ENCODE data around the gene CLRN2. TPM values are rescaled to one million over a fixed set of nuclear protein-coding genes. Genes with fewer than 3 reads are reported as not detected.

CLRN2 gene
- total RNA-seq, 1 experiment from 2014 or later: not detected

DNA sequence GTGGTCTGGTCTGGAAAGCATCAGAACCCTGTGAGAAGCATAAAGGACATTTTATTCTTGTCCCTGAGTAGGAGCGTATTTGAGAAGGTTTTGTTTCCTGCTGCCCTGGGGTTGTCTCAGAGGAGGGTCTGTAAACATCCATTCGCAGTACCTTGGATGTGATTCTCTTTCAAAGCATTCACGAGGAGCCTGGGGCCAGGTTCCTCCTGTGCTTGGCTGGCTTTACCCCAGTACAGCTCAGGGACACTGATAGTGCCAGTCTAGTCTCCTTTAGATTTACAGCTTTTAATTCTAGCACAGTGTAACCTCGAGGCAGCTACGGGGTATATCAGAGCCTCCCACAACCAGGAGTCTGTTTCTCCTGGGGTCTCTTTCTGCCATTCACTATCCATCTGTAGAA, 2.7 kb downstream of the CLRN2 start:
- TF ChIP-seq, protein P1, sequence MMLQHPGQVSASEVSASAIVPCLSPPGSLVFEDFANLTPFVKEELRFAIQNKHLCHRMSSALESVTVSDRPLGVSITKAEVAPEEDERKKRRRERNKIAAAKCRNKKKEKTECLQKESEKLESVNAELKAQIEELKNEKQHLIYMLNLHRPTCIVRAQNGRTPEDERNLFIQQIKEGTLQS (IDR thresholded peaks at IDR 0.05): no peak
- TF ChIP-seq POLR2AphosphoS5 (IDR thresholded peaks at IDR 0.05; ENCODE audit: low read depth, low read length): no peak
- TF ChIP-seq ZFX (IDR thresholded peaks at IDR 0.05): no peak
- no peak for TF ChIP-seq TCF7L2 (IDR thresholded peaks at IDR 0.05; ENCODE audit: borderline replicate concordance, extremely low read depth, insufficient read depth, insufficient read length)
- no peak for TF ChIP-seq MAX (IDR thresholded peaks at IDR 0.05)
- no peak for TF ChIP-seq POLR2A (IDR thresholded peaks at IDR 0.05; ENCODE audit: borderline replicate concordance, extremely low read depth, insufficient read depth, insufficient read length)
- TF ChIP-seq CBX3 (IDR thresholded peaks at IDR 0.05; ENCODE audit: low read depth): no peak
- TF ChIP-seq SP1 (IDR thresholded peaks at IDR 0.05; ENCODE audit: low read depth): no peak
- no peak for TF ChIP-seq FOSL1 (IDR thresholded peaks at IDR 0.05; ENCODE audit: low read depth)
- TF ChIP-seq JUND (IDR thresholded peaks at IDR 0.05): no peak
- no peak for TF ChIP-seq EZH2 (IDR thresholded peaks at IDR 0.05)
- TF ChIP-seq, protein P2, sequence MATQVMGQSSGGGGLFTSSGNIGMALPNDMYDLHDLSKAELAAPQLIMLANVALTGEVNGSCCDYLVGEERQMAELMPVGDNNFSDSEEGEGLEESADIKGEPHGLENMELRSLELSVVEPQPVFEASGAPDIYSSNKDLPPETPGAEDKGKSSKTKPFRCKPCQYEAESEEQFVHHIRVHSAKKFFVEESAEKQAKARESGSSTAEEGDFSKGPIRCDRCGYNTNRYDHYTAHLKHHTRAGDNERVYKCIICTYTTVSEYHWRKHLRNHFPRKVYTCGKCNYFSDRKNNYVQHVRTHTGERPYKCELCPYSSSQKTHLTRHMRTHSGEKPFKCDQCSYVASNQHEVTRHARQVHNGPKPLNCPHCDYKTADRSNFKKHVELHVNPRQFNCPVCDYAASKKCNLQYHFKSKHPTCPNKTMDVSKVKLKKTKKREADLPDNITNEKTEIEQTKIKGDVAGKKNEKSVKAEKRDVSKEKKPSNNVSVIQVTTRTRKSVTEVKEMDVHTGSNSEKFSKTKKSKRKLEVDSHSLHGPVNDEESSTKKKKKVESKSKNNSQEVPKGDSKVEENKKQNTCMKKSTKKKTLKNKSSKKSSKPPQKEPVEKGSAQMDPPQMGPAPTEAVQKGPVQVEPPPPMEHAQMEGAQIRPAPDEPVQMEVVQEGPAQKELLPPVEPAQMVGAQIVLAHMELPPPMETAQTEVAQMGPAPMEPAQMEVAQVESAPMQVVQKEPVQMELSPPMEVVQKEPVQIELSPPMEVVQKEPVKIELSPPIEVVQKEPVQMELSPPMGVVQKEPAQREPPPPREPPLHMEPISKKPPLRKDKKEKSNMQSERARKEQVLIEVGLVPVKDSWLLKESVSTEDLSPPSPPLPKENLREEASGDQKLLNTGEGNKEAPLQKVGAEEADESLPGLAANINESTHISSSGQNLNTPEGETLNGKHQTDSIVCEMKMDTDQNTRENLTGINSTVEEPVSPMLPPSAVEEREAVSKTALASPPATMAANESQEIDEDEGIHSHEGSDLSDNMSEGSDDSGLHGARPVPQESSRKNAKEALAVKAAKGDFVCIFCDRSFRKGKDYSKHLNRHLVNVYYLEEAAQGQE (IDR thresholded peaks at IDR 0.05; ENCODE audit: low read depth): no peak
- TF ChIP-seq ELF1 (IDR thresholded peaks at IDR 0.05; ENCODE audit: borderline replicate concordance, low read depth): no peak
- H3K27ac ChIP-seq (ENCODE audit: low read depth, low read length): no peak overlapping the region
- H3K9me3 ChIP-seq (ENCODE audit: control insufficient read depth in 1 of 2, insufficient read depth in 1 of 2, low read depth in 1 of 2, low read length in 2 of 2): no peaks in the 10 kb centered on the region
- CTCF ChIA-PET: no interaction called here
- H3K9me2 ChIP-seq (ENCODE audit: insufficient read depth): no peaks in the 10 kb centered on the region
- RAD21 ChIA-PET (ENCODE audit: low non-redundant PET in 1 of 2, low total read pairs in 2 of 2, uncharacterized antibody in 2 of 2, unreplicated experiment in 2 of 2): no interaction called here
- DNase-seq (ENCODE audit: low read depth, low spot score) (no peak), ATAC-seq (no peak)
- H3K79me2 ChIP-seq (ENCODE audit: insufficient read depth, low read length): no peaks in the 10 kb centered on the region
- H2AFZ ChIP-seq (ENCODE audit: low read depth, low read length, poor library complexity, severe bottlenecking): no peak overlapping the region
- H3K4me3 ChIP-seq (replicated peaks in 1 of 2; ENCODE audit: low read depth in 1 of 2, low read length in 2 of 2): no peak overlapping the region
- peaks cover 7 to 10% of the 10 kb centered on the region in 2 experiments; a peak in 3 of 4 replicates for H3K4me1 ChIP-seq (ENCODE audit: control insufficient read depth in 1 of 2, insufficient read depth in 2 of 2, low read length in 2 of 2)
- POLR2A ChIA-PET: no interaction called here
- H3K9ac ChIP-seq (ENCODE audit: low read length): no peak overlapping the region
- H3K4me2 ChIP-seq (ENCODE audit: low read length): no peak overlapping the region
- H4K20me1 ChIP-seq (ENCODE audit: insufficient read depth): no peaks in the 10 kb centered on the region
- no peaks in the 10 kb centered on the region for H3K27me3 ChIP-seq (ENCODE audit: insufficient read depth, low read length)
- no TSS peak for BruUV-seq (replicated peaks)
- no peaks in the 10 kb centered on the region for H3K36me3 ChIP-seq (ENCODE audit: control insufficient read depth in 1 of 2, insufficient read depth in 2 of 2, low read length in 2 of 2)
- intact Hi-C loops (cut with micrococcal nuclease): no loop called here

Data from HCT116 (cell line).